Heart left ventricle (tissue), 16 donors: ENCODE data around the gene YPEL2. TPM values are rescaled to one million over a fixed set of nuclear protein-coding genes. Genes with fewer than 3 reads are reported as not detected.
A peak's percentile ranks its signal among the peaks of the same experiment; 100 is the strongest.

Experiments used
- ATAC-seq, 4 donors: fragments of 200-7000 bp; cut with Tn5 transposase; one replicate each; pipeline ENCODE4 v1.9.1; 2020 to 2022; ENCODE audit warnings: moderate library complexity in 4 of 4, mild to moderate bottlenecking in 3 of 4, moderate number of reproducible peaks in 1 of 4
- DNase-seq, 5 donors: peaks; one replicate each; pipeline ENCODE4 v3.0.0-alpha.2; 2020
- H3K27ac ChIP-seq, 12 donors: fragments of 200-600 bp; sonication (generic) in 4 of 12; one replicate each; pipeline versions ENCODE4 v1.5.0 to v1.8.0; 2016 to 2022; ENCODE audit warnings: mild to moderate bottlenecking in 2 of 12
- H3K27me3 ChIP-seq, 9 donors: fragments of 200-600 bp; sonication (generic) in 2 of 9; one replicate each; pipeline versions ENCODE4 v1.5.1 to v1.8.0; 2016 to 2022; ENCODE audit warnings: mild to moderate bottlenecking in 3 of 9
- H3K36me3 ChIP-seq, 9 donors: fragments of 200-600 bp; sonication (generic) in 2 of 9; one replicate each; pipeline versions ENCODE4 v1.5.0 to v1.8.0; 2018 to 2022; ENCODE audit warnings: mild to moderate bottlenecking in 2 of 9
- H3K4me1 ChIP-seq, 12 donors: fragments of 200-600 bp; sonication (generic) in 4 of 12; one replicate each; pipeline versions ENCODE4 v1.5.0 to v1.8.0; 2016 to 2022; ENCODE audit warnings: mild to moderate bottlenecking in 3 of 12
- H3K4me3 ChIP-seq, 12 donors: fragments of 200-600 bp; sonication (generic) in 4 of 12; one replicate each; pipeline versions ENCODE4 v1.5.0 to v1.8.0; 2017 to 2022; ENCODE audit warnings: mild to moderate bottlenecking in 9 of 12, moderate library complexity in 4 of 12
- H3K9me3 ChIP-seq, 12 donors: fragments of 200-600 bp; sonication (generic) in 4 of 12; one replicate each; pipeline versions ENCODE4 v1.5.0 to v1.8.0; 2016 to 2022; ENCODE audit warnings: mild to moderate bottlenecking in 1 of 12
- CTCF ChIP-seq, 12 donors: fragments of 200-600 bp; sonication (generic) in 4 of 12; IDR thresholded peaks; one replicate each; pipeline versions ENCODE4 v1.5.0 to v1.8.0; 2018 to 2022; ENCODE audit warnings: antibody characterized with exemption in 12 of 12, mild to moderate bottlenecking in 5 of 12
- POLR2A ChIP-seq, 2 donors: fragments of 450-650 bp; IDR thresholded peaks; one replicate each; pipeline ENCODE4 v1.6.1; 2017; ENCODE audit warnings: antibody characterized with exemption in 2 of 2, mild to moderate bottlenecking in 2 of 2, moderate library complexity in 2 of 2
- WGBS, 4 donors: extraction: QIAGEN DNeasy Blood & Tissue Kit in 2 of 4; methylation state at CpG; one replicate each; pipeline versions ENCODE4 v1.1.5 to v1.1.7; 2013 to 2018; 5-methylcytosine and 5-hydroxymethylcytosine counted together
- intact Hi-C, 10 donors: fragments of 100-400 bp; cut with DNase I; formaldehyde crosslinking; loops; one replicate each; pipeline versions ENCODE4 v1.11.1 to v1.14.2; 2022
- polyA plus RNA-seq, 2 donors: library from polyadenylated mRNA; stranded (reverse); fragments of 200-250 nt; gene quantifications; one replicate each; pipeline ENCODE4 v1.2.3, GENCODE V29; 2013
- total RNA-seq, 9 donors: library from RNA; depleted of rRNA in 2 of 9; stranded (reverse); fragments of >200 nt in 2 of 9; fragmentation: NEBNext Ultra II Directional in 3 of 9; extraction: Animal tissue kit (Norgen Biotek cat#: 25700) in 3 of 9; gene quantifications; one replicate each; pipeline versions ENCODE4 v1.1.0 to v1.2.4, GENCODE V29; 2016 to 2023
- donor health status: ischemic (EF 13 %, LVEDD 7.1; RV severe dilation, severe dysfunction).
- donor health status: healthy with polysubstance abuse.
- donor health status: DM: no; HTN: yes; CAD: no.
- donor health status: DM: no; HTN: no; CAD: no.
- donor health status: ischemic (EF 25% LVEDD 6.9; RV normal size, moderate dysfunction).
- donor health status: ischemic (EF 25% LVEDD 5.7; RV mildly dilated, moderate dysfunction).
- donor health status: healthy.
- donor health status: DM: yes; HTN: yes; CAD: no.
- donor health status: ischemic (EF 35%, LVEDD 5.7; RV mildly dilated, moderate dysfunction).
- donor health status: nonischemic (EF 11% LVEDD 7.7; RV severe dilation, severe dysfunction).
- donor health status: DM: yes; HTN: yes; CAD: no.
- donor health status: PGD.
- donor health status: ischemic (EF 29% LVEDD 5.4; RV normal size, mild dysfunction).
- donor health status: nonischemic (EF 23%, LVEDD 6.1; RV moderate dilation, normal function).

YPEL2 gene
- total and polyA plus RNA-seq, 11 donors, result 11.6 to 65.5 (median 33.9) TPM

GRCh38 chr17:59327121-59327980, 4.1 kb upstream of the YPEL2 start:
- no peak for DNase-seq
- Histone ChIP-seq H3K9me3 (no peaks in the 10 kb centered on the region), H3K4me1 (peaks cover 3 to 43% (median 37%) of the 10 kb centered on the region in 12 donors), H3K36me3 (no peaks in the 10 kb centered on the region), H3K27me3 (no peaks in the 10 kb centered on the region), H3K4me3 (no peak overlapping the region), H3K27ac (peak overlapping the region in 3 of 12 donors; percentile 11 to 100 (median 99))
- 67 to 83% (median 73%) methylated on average over 5 of the region's 5 CpGs for WGBS, 4 donors
- ATAC-seq, result no peak
- TF ChIP-seq CTCF (IDR thresholded peaks at IDR 0.05) (no peak), POLR2A (IDR thresholded peaks at IDR 0.05) (no peak)
- intact Hi-C loops, result loop anchor here in 2 of 10 donors (5.0 kb wide), 1 partner anchor 115 kb away; no protein-coding TSS in a partner anchor

GRCh38 chr17:59327981-59328290, 3.5 kb upstream of the YPEL2 start:
- intact Hi-C loops, result loop anchor here in 5 of 10 donors (2.0 to 5.0 kb wide), 2 partner anchors 113 to 114 kb away; no protein-coding TSS in a partner anchor
- H3K27me3 ChIP-seq, result no peaks in the 10 kb centered on the region
- no peaks in the 10 kb centered on the region for H3K36me3 ChIP-seq
- H3K4me3 ChIP-seq, result no peak overlapping the region
- DNase-seq (no peak), ATAC-seq (no peak)
- H3K4me1 ChIP-seq, result peaks cover 3 to 45% (median 38%) of the 10 kb centered on the region in 12 donors
- TF ChIP-seq CTCF (IDR thresholded peaks at IDR 0.05), result no peak
- no peak for TF ChIP-seq POLR2A (IDR thresholded peaks at IDR 0.05)
- peak overlapping the region in 6 of 12 donors; percentile 86 to 100 (median 97) for H3K27ac ChIP-seq
- no peaks in the 10 kb centered on the region for H3K9me3 ChIP-seq

GRCh38 chr17:59328601-59329000, 2.9 kb upstream of the YPEL2 start:
- peak overlapping the region in 11 of 12 donors; percentile 86 to 100 (median 97) for H3K27ac ChIP-seq
- peaks cover 3 to 52% (median 43%) of the 10 kb centered on the region in 12 donors for H3K4me1 ChIP-seq
- no peaks in the 10 kb centered on the region for H3K27me3 ChIP-seq
- intact Hi-C loops, result loop anchor here in 5 of 10 donors (2.0 to 5.0 kb wide), 2 partner anchors 112 to 114 kb away; no protein-coding TSS in a partner anchor
- 89 to 97% (median 93%) methylated on average over 2 of the region's 2 CpGs for WGBS, 4 donors
- TF ChIP-seq POLR2A (IDR thresholded peaks at IDR 0.05) (no peak), CTCF (IDR thresholded peaks at IDR 0.05) (no peak)
- ATAC-seq (no peak), DNase-seq (no peak)
- H3K4me3 ChIP-seq, result no peak overlapping the region
- no peaks in the 10 kb centered on the region for H3K36me3 ChIP-seq
- H3K9me3 ChIP-seq, result no peaks in the 10 kb centered on the region
